HUES48 (cell line): ENCODE results near the gene IGDCC3.

Experiments
- H3K27ac ChIP-seq: one replicate; pipeline ENCODE4 v1.7.0; 2013; ENCODE audit warnings: low read depth, low read length, inconsistent platforms
- H3K27me3 ChIP-seq: 2 replicates; pipeline ENCODE4 v1.6.1; 2013; ENCODE audit warnings: mild to moderate bottlenecking, low read length; ENCODE audit not compliant: control insufficient read depth, insufficient read depth
- H3K36me3 ChIP-seq: 2 replicates; pipeline ENCODE4 v1.6.1; 2013; ENCODE audit warnings: low read length; ENCODE audit not compliant: control insufficient read depth, insufficient read depth
- H3K4me1 ChIP-seq: 2 replicates; pipeline ENCODE4 v1.6.1; 2013; ENCODE audit warnings: mild to moderate bottlenecking, low read length; ENCODE audit not compliant: control insufficient read depth, insufficient read depth
- H3K4me3 ChIP-seq: 2 replicates; pipeline ENCODE4 v1.5.1; 2013; ENCODE audit warnings: mild to moderate bottlenecking, low read depth, low read length
- H3K9ac ChIP-seq: 2 replicates; pipeline ENCODE4 v1.6.1; 2013; ENCODE audit warnings: mild to moderate bottlenecking, low read depth, low read length, moderate library complexity
- H3K9me3 ChIP-seq: 2 replicates; pipeline ENCODE4 v1.6.1; 2013; ENCODE audit warnings: low read length; ENCODE audit not compliant: control insufficient read depth, insufficient read depth

Gene IGDCC3

GRCh38 chr15:65386376-65386775 is 8.6 kb upstream of the IGDCC3 start:
- Histone ChIP-seq H3K9me3 (no peaks in the 10 kb centered on the region), H3K27me3 (peaks cover 3% of the 10 kb centered on the region; the same call in 1 of the 2 replicates), H3K4me1 (peaks cover 14% of the 10 kb centered on the region), H3K9ac (no peak overlapping the region), H3K36me3 (peaks cover 29% of the 10 kb centered on the region), H3K4me3 (no peak overlapping the region), H3K27ac (no peak overlapping the region)

GRCh38 chr15:65385870-65386258 is 8.1 kb upstream of the IGDCC3 start:
- H3K9ac ChIP-seq = no peak overlapping the region
- peaks cover 14% of the 10 kb centered on the region for H3K4me1 ChIP-seq
- no peak overlapping the region for H3K27ac ChIP-seq
- no peak overlapping the region for H3K4me3 ChIP-seq
- H3K36me3 ChIP-seq = peaks cover 29% of the 10 kb centered on the region
- no peaks in the 10 kb centered on the region for H3K9me3 ChIP-seq
- H3K27me3 ChIP-seq = peaks cover 3% of the 10 kb centered on the region; the same call in 1 of the 2 replicates

- H3K9ac ChIP-seq = no peak overlapping the region
These were observed 7.4 kb upstream of the IGDCC3 start for GRCh38 chr15:65384895-65385869.

GRCh38 chr15:65384505-65384894 is 6.7 kb upstream of the IGDCC3 start:
- Histone ChIP-seq H3K4me1 (peaks cover 7% of the 10 kb centered on the region; the same call in 1 of the 2 replicates), H3K27ac (no peak overlapping the region), H3K27me3 (peaks cover 11% of the 10 kb centered on the region), H3K9ac (no peak overlapping the region), H3K36me3 (peaks cover 19% of the 10 kb centered on the region), H3K4me3 (no peak overlapping the region), H3K9me3 (no peaks in the 10 kb centered on the region)

More at GRCh38 chr15:65384895-65385869, 7.4 kb upstream of the IGDCC3 start:
- Histone ChIP-seq H3K4me1 (peaks cover 12% of the 10 kb centered on the region), H3K36me3 (peaks cover 26% of the 10 kb centered on the region), H3K4me3 (peak overlapping the region; percentile 36; the same call in 1 of the 2 replicates), H3K9me3 (no peaks in the 10 kb centered on the region), H3K27ac (peak overlapping the region; percentile 4), H3K27me3 (peaks cover 4% of the 10 kb centered on the region)

- H3K4me3 ChIP-seq = no peak overlapping the region
- H3K36me3 ChIP-seq = peaks cover 14% of the 10 kb centered on the region
- H3K9ac ChIP-seq = no peak overlapping the region
- peaks cover 15% of the 10 kb centered on the region for H3K27me3 ChIP-seq
- H3K9me3 ChIP-seq = no peaks in the 10 kb centered on the region
- H3K4me1 ChIP-seq = peaks cover 7% of the 10 kb centered on the region; the same call in 1 of the 2 replicates
- no peak overlapping the region for H3K27ac ChIP-seq
These were observed 6.2 kb upstream of the IGDCC3 start for GRCh38 chr15:65383991-65384390.

- H3K4me1 ChIP-seq = peaks cover 12% of the 10 kb centered on the region
- H3K9ac ChIP-seq = no peak overlapping the region
- no peaks in the 10 kb centered on the region for H3K9me3 ChIP-seq
- H3K27me3 ChIP-seq = peaks cover 21% of the 10 kb centered on the region
- peaks cover 9% of the 10 kb centered on the region for H3K36me3 ChIP-seq
- H3K27ac ChIP-seq = no peak overlapping the region
- no peak overlapping the region for H3K4me3 ChIP-seq
These were observed 5.7 kb upstream of the IGDCC3 start for GRCh38 chr15:65383456-65383855.

GRCh38 chr15:65382921-65383320 is 5.1 kb upstream of the IGDCC3 start:
- H3K4me3 ChIP-seq = no peak overlapping the region
- no peaks in the 10 kb centered on the region for H3K9me3 ChIP-seq
- H3K9ac ChIP-seq = no peak overlapping the region
- peaks cover 24% of the 10 kb centered on the region for H3K27me3 ChIP-seq
- peaks cover 15% of the 10 kb centered on the region for H3K4me1 ChIP-seq
- peaks cover 6% of the 10 kb centered on the region for H3K36me3 ChIP-seq
- H3K27ac ChIP-seq = no peak overlapping the region

- Histone ChIP-seq H3K9ac (no peak overlapping the region), H3K9me3 (no peaks in the 10 kb centered on the region), H3K36me3 (peaks cover 6% of the 10 kb centered on the region), H3K4me1 (peaks cover 15% of the 10 kb centered on the region), H3K4me3 (no peak overlapping the region), H3K27ac (no peak overlapping the region), H3K27me3 (peaks cover 26% of the 10 kb centered on the region)
These were observed 4.3 kb upstream of the IGDCC3 start for GRCh38 chr15:65382146-65382491.

- H3K9ac ChIP-seq = no peak overlapping the region
- no peak overlapping the region for H3K27ac ChIP-seq
- H3K4me3 ChIP-seq = no peak overlapping the region
- H3K9me3 ChIP-seq = no peaks in the 10 kb centered on the region
- peaks cover 6% of the 10 kb centered on the region for H3K36me3 ChIP-seq
- peaks cover 31% of the 10 kb centered on the region for H3K27me3 ChIP-seq
- H3K4me1 ChIP-seq = peaks cover 15% of the 10 kb centered on the region
These were observed 3.8 kb upstream of the IGDCC3 start for GRCh38 chr15:65381445-65382145.

GRCh38 chr15:65379986-65380385 is 2.2 kb upstream of the IGDCC3 start:
- H3K4me3 ChIP-seq = no peak overlapping the region
- peaks cover 46% of the 10 kb centered on the region for H3K27me3 ChIP-seq
- peaks cover 6% of the 10 kb centered on the region for H3K36me3 ChIP-seq
- peaks cover 18% of the 10 kb centered on the region for H3K4me1 ChIP-seq
- no peaks in the 10 kb centered on the region for H3K9me3 ChIP-seq
- H3K27ac ChIP-seq = no peak overlapping the region
- no peak overlapping the region for H3K9ac ChIP-seq
